ENCODE data around the gene CAPG.

Gene CAPG

DNA sequence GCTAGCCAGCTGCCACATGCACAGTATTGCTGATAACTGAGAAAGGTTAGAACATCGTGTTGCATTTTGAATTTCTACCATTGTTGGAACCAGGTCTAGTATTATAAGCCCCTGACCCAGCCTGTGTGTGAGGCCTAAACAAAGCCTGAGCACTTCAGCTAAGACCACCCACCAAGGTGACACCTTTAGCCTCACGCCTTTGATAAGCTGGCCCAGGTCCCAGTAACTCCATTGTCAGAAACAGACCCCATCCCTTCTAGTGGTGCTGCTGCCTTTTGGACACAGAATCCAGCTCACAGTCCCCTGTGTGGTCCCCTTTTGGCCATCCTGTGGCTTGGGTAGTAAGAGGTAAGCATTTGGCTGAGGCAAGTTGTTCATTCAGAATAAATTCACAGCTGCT, 54.0 kb downstream of the CAPG start:
- DNase-seq (ENCODE audit: low read depth): no peak

DNA sequence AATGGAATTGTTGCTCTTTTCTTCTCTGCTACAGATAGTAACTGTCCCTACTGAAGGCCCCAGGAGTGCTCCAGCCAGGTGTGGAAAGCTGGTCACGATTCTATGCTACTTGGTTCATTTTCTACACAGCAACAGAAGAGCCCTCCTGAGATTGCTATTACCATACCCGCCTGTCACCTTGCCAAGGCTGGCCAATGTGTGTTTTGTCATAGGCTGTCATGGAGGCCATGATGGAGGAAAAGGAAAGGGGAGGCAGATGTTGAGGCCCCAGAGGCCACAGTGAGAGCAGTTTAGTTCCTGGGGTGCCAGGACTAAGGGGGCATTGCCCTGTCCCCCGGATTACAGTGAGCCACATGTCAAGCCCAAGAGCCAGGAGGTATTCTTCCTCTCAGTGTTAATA, 54.6 kb downstream of the CAPG start:
- DNase-seq (ENCODE audit: low read depth): no peak

DNA sequence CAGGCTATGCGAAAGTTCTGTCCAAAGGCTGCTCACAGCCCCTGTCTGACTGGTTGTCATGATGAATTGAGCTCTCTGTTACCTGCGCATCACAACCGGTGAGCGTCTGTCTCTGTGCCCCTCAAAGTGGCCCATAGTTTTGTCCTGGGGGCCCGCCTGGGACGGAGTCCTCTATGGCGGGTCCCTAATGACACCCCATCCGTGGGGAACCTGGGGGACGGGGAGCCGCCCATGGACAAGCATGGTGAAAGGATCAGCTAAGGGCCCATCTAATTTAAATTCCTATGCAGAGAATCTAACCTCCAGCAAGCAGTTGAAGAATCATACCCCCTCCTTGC, 55.1 kb downstream of the CAPG start:
- DNase-seq (ENCODE audit: low read depth): no peak

DNA sequence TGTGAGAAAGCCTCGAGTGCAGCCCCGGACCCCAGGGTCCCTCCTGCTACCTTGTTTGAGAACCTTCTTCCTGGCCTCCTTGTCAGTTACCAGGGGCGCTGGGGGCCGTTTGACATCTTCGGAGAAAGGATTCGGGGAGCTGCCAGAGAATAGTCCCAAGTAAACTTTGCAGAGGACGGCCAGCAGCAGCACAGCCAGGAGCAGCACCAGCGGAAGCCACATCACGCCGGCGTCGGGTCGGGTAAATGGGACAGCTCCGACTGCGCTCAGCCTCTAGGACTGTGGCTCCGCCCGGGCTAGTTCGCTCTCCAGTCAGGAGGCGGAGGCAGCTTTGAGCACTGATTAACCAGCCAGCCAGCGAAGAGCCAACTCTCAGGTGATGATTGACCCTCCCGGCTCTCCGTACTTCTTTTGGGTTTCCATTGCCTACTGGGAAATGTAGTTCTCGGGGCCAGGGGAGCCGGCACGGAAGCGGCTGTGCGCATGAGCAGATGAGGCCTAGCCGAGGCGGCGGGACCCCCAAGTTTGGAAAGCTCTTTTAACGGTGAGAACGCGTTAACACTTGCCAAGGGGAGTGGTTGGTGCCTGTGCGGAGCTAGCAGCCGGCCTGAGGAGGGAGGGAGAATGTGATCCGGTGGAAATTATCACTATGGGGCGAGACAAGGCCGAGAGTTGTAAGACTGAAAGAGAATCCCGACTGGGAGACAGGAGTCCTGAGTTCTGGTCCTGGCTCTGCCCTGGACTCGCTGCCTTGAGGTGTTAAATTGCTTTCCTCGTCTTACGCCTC, 55.7 kb downstream of the CAPG start, which contains the start of the genes ELMOD3 and RETSAT:
TSS of gene ELMOD3 (plus strand) at position 484 of the 787 bp plus-strand sequence. CDS start 2,430 bp downstream, outside the sequence.
TSS of gene RETSAT (minus strand) at position 243 of the 787 bp plus-strand sequence. CDS start at position 222, 21 bp downstream.
- DNase-seq (ENCODE audit: low read depth): peak; percentile 89

DNA sequence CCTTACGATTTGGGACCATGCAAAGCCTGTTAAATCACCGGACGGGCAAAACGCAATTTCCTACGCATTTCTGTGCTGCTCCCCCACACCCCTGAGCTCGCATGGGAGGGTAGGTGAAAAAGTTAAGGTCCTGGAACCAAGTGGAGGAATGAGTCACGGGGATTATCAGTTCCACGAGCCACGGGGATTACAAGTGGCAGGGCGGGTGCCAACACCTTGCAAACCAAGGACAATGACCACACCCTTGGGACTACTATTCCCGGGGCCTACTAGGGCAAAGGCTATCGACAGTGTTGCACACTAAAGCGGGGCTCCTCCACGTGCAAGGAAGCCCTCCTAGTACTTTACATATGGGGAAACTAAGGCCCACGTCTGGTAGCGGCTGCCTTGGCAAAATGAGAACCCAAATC, 56.3 kb downstream of the CAPG start:
- no peak for DNase-seq (ENCODE audit: low read depth)

DNA sequence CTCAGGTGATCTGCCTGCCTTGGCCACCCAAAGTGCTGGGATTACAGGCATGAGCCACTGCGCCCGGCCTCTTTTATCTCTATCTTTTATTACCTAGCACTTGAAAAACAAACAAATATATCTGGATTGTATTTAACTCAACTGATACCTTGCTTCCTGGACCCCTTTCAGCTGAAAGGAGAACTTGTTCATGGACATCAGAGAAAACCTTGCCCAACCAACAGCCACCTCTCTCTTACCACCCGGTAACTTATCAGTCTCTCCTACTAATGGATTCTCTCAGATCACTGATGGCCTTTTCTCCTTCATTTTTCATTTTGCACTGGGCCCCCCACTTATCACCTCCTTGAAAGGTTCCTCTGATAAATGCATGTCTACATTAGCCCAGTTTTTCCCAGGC, 62.6 kb downstream of the CAPG start:
- DNase-seq (ENCODE audit: low read depth): no peak
